Muscle layer of colon (tissue), 2 donors: Measurements from ENCODE around the gene LEUTX.
A peak's percentile ranks its signal among the peaks of the same experiment; 100 is the strongest.

Experiments
- H3K27ac ChIP-seq: one replicate; pipeline ENCODE4 v1.7.0; 2013; ENCODE audit warnings: low read depth, mild to moderate bottlenecking, low read length, moderate library complexity
- H3K27me3 ChIP-seq, 2 donors: one replicate each; pipeline ENCODE4 v1.7.0; 2013; ENCODE audit warnings: low read length in 2 of 2, mild to moderate bottlenecking in 2 of 2; ENCODE audit not compliant: insufficient read depth in 2 of 2, control insufficient read depth in 1 of 2
- H3K36me3 ChIP-seq: one replicate; pipeline ENCODE4 v1.7.0; 2013; ENCODE audit warnings: mild to moderate bottlenecking, low read length; ENCODE audit not compliant: insufficient read depth
- H3K4me1 ChIP-seq: one replicate; pipeline ENCODE4 v1.7.0; 2013; ENCODE audit warnings: mild to moderate bottlenecking, low read length; ENCODE audit not compliant: insufficient read depth
- H3K4me3 ChIP-seq, 2 donors: one replicate each; pipeline ENCODE4 v1.7.0; 2013; ENCODE audit warnings: low read length in 2 of 2, low read depth in 1 of 2, mild to moderate bottlenecking in 1 of 2, moderate library complexity in 1 of 2
- H3K9ac ChIP-seq: one replicate; pipeline ENCODE4 v1.7.0; 2013; ENCODE audit warnings: low read length
- H3K9me3 ChIP-seq: one replicate; pipeline ENCODE4 v1.7.0; 2013; ENCODE audit warnings: mild to moderate bottlenecking, low read length
- donor health status: abdominal sarcoma.
- donor health status: Adenocarcinoma of cecum.

LEUTX gene

GRCh38 chr19:39833464-39834286, 55.0 kb downstream of the LEUTX start, which contains the start of gene DYRK1B:
DYRK1B (minus strand) TSS chr19:39834162; CDS start chr19:39831867, 2,295 bp downstream.
- peaks cover 59% of the 10 kb centered on the region for H3K36me3 ChIP-seq

GRCh38 chr19:39834287-39834841, 55.7 kb downstream of the LEUTX start:
- peaks cover 59% of the 10 kb centered on the region for H3K36me3 ChIP-seq

More at GRCh38 chr19:39833464-39834286, 55.0 kb downstream of the LEUTX start, which contains the start of gene DYRK1B:
- Histone ChIP-seq H3K27me3 (no peaks in the 10 kb centered on the region), H3K4me1 (peaks cover 13% of the 10 kb centered on the region), H3K9ac (peak within 1 kb of the TSS; percentile 37), H3K9me3 (no peaks in the 10 kb centered on the region), H3K27ac (peak within 1 kb of the TSS; percentile 80), H3K4me3 (peak within 1 kb of the TSS; percentile 71 to 92)

More at GRCh38 chr19:39834287-39834841, 55.7 kb downstream of the LEUTX start:
- Histone ChIP-seq H3K27me3 (no peaks in the 10 kb centered on the region), H3K27ac (peak overlapping the region; percentile 54), H3K9me3 (no peaks in the 10 kb centered on the region), H3K9ac (no peak overlapping the region), H3K4me1 (peaks cover 13% of the 10 kb centered on the region), H3K4me3 (peak overlapping the region; percentile 0 to 71)
